Prostate gland (tissue), 2 donors: ENCODE results near the gene FOXP3.

Experiments used
- CTCF ChIP-seq, 4 experiments: fragments of 200-600 bp in 2 of 4; fragments of 450-650 bp in 2 of 4; sonication (generic) in 2 of 4; IDR thresholded peaks; 1 replicate in 3 of 4; 2 replicates in 1 of 4; pipeline ENCODE4 v1.5.1; 2016 to 2019; ENCODE audit warnings: antibody characterized with exemption in 4 of 4, mild to moderate bottlenecking in 2 of 4, moderate library complexity in 2 of 4
- POLR2AphosphoS5 ChIP-seq: sonication (generic); formaldehyde crosslinking; IDR thresholded peaks from one replicate; pipeline ENCODE4 v1.6.1; 2017; ENCODE audit warnings: antibody characterized with exemption

GRCh38 chrX:49247916-49248811 is 16.3 kb downstream of the FOXP3 start:
- TF ChIP-seq CTCF (IDR thresholded peaks at IDR 0.05) (no peak), POLR2AphosphoS5 (no peak)
